SU-DHL-6 (cell line): ENCODE data around the gene GABRD.

ENCODE experiments used
- H2AFZ ChIP-seq: fragments of 200-600 bp; sonication (generic); 2 replicates; pipeline ENCODE4 v1.6.1; 2014; ENCODE audit warnings: low read depth, mild to moderate bottlenecking, moderate library complexity, mixed read lengths, antibody characterized with exemption, low read length; ENCODE audit not compliant: severe bottlenecking
- H3F3A ChIP-seq: fragments of 200-600 bp; shearing (Covaris generic); 2 replicates; pipeline ENCODE4 v1.6.0; 2016; ENCODE audit warnings: antibody characterized with exemption, mild to moderate bottlenecking; ENCODE audit not compliant: insufficient read depth
- H3K27ac ChIP-seq: fragments of 200-600 bp; sonication (generic); 2 replicates; pipeline ENCODE4 v1.5.1; 2016; ENCODE audit warnings: low read depth, mild to moderate bottlenecking, low read length, moderate library complexity, mixed read lengths
- H3K27me3 ChIP-seq: fragments of 200-600 bp; sonication (generic), shearing (Covaris generic); 2 replicates; pipeline ENCODE4 v1.6.0; 2014; ENCODE audit warnings: mild to moderate bottlenecking, low read length
- H3K36me3 ChIP-seq: fragments of 200-600 bp; sonication (generic); 2 replicates; pipeline ENCODE4 v1.6.1; 2014; ENCODE audit warnings: mild to moderate bottlenecking, low read length, mixed read lengths
- H3K4me2 ChIP-seq: fragments of 300-600, 200-600 bp; shearing (Covaris generic), sonication (generic); 2 replicates; pipeline ENCODE4 v1.6.0; 2014; ENCODE audit warnings: low read length, low read depth, mild to moderate bottlenecking; ENCODE audit not compliant: poor library complexity, severe bottlenecking
- H3K4me3 ChIP-seq: fragments of 200-600 bp; sonication (generic); 2 replicates; pipeline ENCODE4 v1.5.1; 2014; ENCODE audit warnings: antibody characterized with exemption, low read length, mild to moderate bottlenecking, mixed read lengths; ENCODE audit not compliant: insufficient read depth, poor library complexity, severe bottlenecking
- H3K79me2 ChIP-seq: fragments of 200-600 bp; sonication (generic); 2 replicates; pipeline ENCODE4 v1.6.1; 2014; ENCODE audit warnings: mild to moderate bottlenecking, low read length, moderate library complexity; ENCODE audit not compliant: insufficient read depth
- H3K9ac ChIP-seq: fragments of 200-600 bp; sonication (generic); 2 replicates; pipeline ENCODE4 v1.7.0; 2014; ENCODE audit warnings: mild to moderate bottlenecking, low read length
- H3K9me2 ChIP-seq: fragments of 200-600 bp; sonication (generic); replicated peaks from 2 replicates; pipeline ENCODE4 v1.6.1; 2014; ENCODE audit warnings: low read length; ENCODE audit not compliant: insufficient read depth
- H3K9me3 ChIP-seq: fragments of 200-600 bp; sonication (generic); 2 replicates; pipeline ENCODE4 v1.6.1; 2014; ENCODE audit warnings: low read length, mixed read lengths; ENCODE audit not compliant: insufficient read depth
- H4K20me1 ChIP-seq: fragments of 200-600 bp; sonication (generic); 2 replicates; pipeline ENCODE4 v1.6.1; 2014; ENCODE audit warnings: low read depth, mild to moderate bottlenecking, antibody characterized with exemption, low read length, moderate library complexity, mixed read lengths
- EZH2phosphoT487 ChIP-seq: fragments of 200-600 bp; sonication (generic), shearing (Covaris generic); conservative IDR thresholded peaks from 2 replicates; pipeline ENCODE4 v1.6.1; 2018; ENCODE audit warnings: mild to moderate bottlenecking, antibody characterized with exemption, low read length, moderate library complexity, mixed read lengths
- TF ChIP-seq, protein P1 (sequence below): fragments of 200-600 bp; sonication (generic); IDR thresholded peaks from one replicate; pipeline ENCODE4 v1.5.1; 2017; ENCODE audit warnings: antibody characterized with exemption, mild to moderate bottlenecking, low read length, moderate library complexity; ENCODE audit not compliant: insufficient read depth, poor library complexity, severe bottlenecking

The GABRD gene

GRCh38 chr1:2065699-2066098 is 46.6 kb downstream of the GABRD start:
- no peak overlapping the region for H3K27ac ChIP-seq
- H3K9ac ChIP-seq, result no peak overlapping the region
- no peak overlapping the region for H2AFZ ChIP-seq
- TF ChIP-seq EZH2phosphoT487, result no peak
- no peaks in the 10 kb centered on the region for H3K36me3 ChIP-seq
- peaks cover 8% of the 10 kb centered on the region; the same call in 1 of the 2 replicates for H3K9me3 ChIP-seq
- H3K9me2 ChIP-seq, result no peaks in the 10 kb centered on the region
- H3K27me3 ChIP-seq, result no peaks in the 10 kb centered on the region
- no peak overlapping the region for H3K4me3 ChIP-seq
- H3K4me2 ChIP-seq, result no peak overlapping the region
- H4K20me1 ChIP-seq, result no peaks in the 10 kb centered on the region
- H3F3A ChIP-seq, result no peaks in the 10 kb centered on the region
- H3K79me2 ChIP-seq, result no peaks in the 10 kb centered on the region

GRCh38 chr1:2067393-2067792 is 48.2 kb downstream of the GABRD start:
- Histone ChIP-seq H3K36me3 (no peaks in the 10 kb centered on the region), H3K27ac (no peak overlapping the region), H3K9me2 (no peaks in the 10 kb centered on the region), H3K9me3 (peaks cover 8% of the 10 kb centered on the region; the same call in 1 of the 2 replicates), H3K79me2 (no peaks in the 10 kb centered on the region), H3K4me2 (no peak overlapping the region), H3K27me3 (no peaks in the 10 kb centered on the region), H3F3A (no peaks in the 10 kb centered on the region), H3K4me3 (no peak overlapping the region), H4K20me1 (no peaks in the 10 kb centered on the region), H3K9ac (no peak overlapping the region), H2AFZ (no peak overlapping the region)
- TF ChIP-seq, protein P1, sequence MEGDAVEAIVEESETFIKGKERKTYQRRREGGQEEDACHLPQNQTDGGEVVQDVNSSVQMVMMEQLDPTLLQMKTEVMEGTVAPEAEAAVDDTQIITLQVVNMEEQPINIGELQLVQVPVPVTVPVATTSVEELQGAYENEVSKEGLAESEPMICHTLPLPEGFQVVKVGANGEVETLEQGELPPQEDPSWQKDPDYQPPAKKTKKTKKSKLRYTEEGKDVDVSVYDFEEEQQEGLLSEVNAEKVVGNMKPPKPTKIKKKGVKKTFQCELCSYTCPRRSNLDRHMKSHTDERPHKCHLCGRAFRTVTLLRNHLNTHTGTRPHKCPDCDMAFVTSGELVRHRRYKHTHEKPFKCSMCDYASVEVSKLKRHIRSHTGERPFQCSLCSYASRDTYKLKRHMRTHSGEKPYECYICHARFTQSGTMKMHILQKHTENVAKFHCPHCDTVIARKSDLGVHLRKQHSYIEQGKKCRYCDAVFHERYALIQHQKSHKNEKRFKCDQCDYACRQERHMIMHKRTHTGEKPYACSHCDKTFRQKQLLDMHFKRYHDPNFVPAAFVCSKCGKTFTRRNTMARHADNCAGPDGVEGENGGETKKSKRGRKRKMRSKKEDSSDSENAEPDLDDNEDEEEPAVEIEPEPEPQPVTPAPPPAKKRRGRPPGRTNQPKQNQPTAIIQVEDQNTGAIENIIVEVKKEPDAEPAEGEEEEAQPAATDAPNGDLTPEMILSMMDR, result no peak
- TF ChIP-seq EZH2phosphoT487, result no peak

DNA sequence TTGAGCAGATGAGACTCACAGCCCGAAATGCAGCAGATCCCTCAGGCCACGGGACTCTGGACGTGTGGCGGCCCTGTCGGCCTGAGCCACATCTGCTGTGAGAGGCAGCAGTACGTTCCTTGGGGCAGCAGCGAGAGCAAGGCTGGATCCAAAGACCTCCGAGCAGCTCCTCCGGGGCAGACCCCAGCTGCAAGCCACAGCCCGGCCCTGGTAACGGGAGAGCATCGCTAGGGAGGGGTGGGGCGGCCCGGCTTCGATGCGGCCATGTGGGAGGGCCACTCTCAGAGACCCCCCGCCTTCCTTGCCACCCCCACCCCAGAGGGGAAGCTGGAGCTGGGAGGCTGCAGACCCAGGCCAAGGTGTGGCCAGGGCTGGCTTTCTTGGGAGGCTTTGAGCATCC is 48.8 kb downstream of the GABRD start:
- no peak for TF ChIP-seq EZH2phosphoT487
- TF ChIP-seq, protein P1, result no peak
- H3K4me3 ChIP-seq, result no peak overlapping the region

GRCh38 chr1:2068951-2069350 is 49.8 kb downstream of the GABRD start:
- Histone ChIP-seq H3K9me2 (no peaks in the 10 kb centered on the region), H3K9ac (no peak overlapping the region)

More for the DNA sequence above, 48.8 kb downstream of the GABRD start:
- Histone ChIP-seq H3F3A (no peaks in the 10 kb centered on the region), H3K9me3 (peaks cover 8% of the 10 kb centered on the region; the same call in 1 of the 2 replicates), H3K27me3 (no peaks in the 10 kb centered on the region), H4K20me1 (no peaks in the 10 kb centered on the region), H3K9me2 (no peaks in the 10 kb centered on the region), H3K36me3 (no peaks in the 10 kb centered on the region), H3K79me2 (no peaks in the 10 kb centered on the region), H3K27ac (no peak overlapping the region), H3K4me2 (no peak overlapping the region), H3K9ac (no peak overlapping the region), H2AFZ (no peak overlapping the region)

More at GRCh38 chr1:2068951-2069350, 49.8 kb downstream of the GABRD start:
- Histone ChIP-seq H3K27ac (no peak overlapping the region), H3F3A (no peaks in the 10 kb centered on the region), H3K9me3 (peaks cover 8% of the 10 kb centered on the region; the same call in 1 of the 2 replicates), H3K79me2 (no peaks in the 10 kb centered on the region), H3K36me3 (no peaks in the 10 kb centered on the region), H4K20me1 (no peaks in the 10 kb centered on the region), H2AFZ (no peak overlapping the region), H3K27me3 (no peaks in the 10 kb centered on the region), H3K4me2 (no peak overlapping the region), H3K4me3 (no peak overlapping the region)
- TF ChIP-seq EZH2phosphoT487, result no peak
- TF ChIP-seq, protein P1, result no peak
